Measurements from ENCODE around the gene FAM131A.

DNA sequence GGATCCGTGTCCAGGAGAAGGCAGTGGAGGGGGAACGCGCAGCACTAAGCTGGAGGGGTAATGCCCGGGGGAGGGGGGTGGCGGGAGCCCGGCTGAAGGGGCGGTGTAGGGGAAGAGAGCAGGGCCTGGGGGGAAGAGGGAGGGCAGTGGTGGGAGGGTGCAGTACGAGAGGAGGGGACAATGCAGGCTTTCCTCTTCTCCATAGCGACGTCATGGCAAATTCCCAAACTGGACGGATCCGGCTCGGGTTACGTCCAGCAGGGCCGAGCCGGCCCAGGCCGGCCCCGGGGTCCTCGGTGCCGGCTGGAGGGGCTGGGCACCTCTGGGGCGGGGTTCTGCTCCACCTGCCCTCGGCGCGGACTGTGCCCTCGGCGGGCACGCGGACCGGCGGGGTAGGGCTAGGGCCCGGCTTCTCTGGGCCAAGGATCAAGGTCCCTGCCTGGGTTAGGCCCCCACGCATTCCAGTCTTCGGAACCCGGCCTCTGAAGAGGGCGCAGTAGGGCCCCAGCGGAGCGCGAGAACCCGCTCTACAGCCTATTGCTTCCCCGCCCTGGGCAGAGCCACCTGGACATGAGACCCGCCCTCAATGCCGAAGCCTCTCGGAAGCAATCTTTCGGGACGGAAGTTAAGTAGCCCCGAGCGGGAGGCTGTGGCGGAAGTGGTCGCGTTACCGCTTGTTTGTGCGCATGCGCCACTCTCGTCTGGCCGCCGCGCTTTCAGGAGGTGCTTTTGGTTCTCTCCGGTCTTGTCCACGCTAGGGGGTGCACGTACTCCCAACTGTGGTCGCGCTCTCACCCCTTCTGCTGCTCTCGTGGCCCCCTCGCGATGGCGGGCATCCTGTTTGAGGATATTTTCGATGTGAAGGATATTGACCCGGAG, 25.5 kb downstream of the FAM131A start:
- TF ChIP-seq ZNF23 (tag by site-specific recombination; IDR thresholded peaks at IDR 0.05; ENCODE audit: borderline replicate concordance): no peak
- TF ChIP-seq ZNF324 (tag by site-specific recombination; IDR thresholded peaks at IDR 0.05): no peak; the same call in 1 of the 2 replicates
- TF ChIP-seq, protein P1, sequence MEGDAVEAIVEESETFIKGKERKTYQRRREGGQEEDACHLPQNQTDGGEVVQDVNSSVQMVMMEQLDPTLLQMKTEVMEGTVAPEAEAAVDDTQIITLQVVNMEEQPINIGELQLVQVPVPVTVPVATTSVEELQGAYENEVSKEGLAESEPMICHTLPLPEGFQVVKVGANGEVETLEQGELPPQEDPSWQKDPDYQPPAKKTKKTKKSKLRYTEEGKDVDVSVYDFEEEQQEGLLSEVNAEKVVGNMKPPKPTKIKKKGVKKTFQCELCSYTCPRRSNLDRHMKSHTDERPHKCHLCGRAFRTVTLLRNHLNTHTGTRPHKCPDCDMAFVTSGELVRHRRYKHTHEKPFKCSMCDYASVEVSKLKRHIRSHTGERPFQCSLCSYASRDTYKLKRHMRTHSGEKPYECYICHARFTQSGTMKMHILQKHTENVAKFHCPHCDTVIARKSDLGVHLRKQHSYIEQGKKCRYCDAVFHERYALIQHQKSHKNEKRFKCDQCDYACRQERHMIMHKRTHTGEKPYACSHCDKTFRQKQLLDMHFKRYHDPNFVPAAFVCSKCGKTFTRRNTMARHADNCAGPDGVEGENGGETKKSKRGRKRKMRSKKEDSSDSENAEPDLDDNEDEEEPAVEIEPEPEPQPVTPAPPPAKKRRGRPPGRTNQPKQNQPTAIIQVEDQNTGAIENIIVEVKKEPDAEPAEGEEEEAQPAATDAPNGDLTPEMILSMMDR (tag by site-specific recombination; IDR thresholded peaks at IDR 0.05): peak; percentile 97
